Left lung (tissue), 10 donors: ENCODE data around the gene RAB28. TPM values are rescaled to one million over a fixed set of nuclear protein-coding genes. Genes with fewer than 3 reads are reported as not detected.
A peak's percentile ranks its signal among the peaks of the same experiment; 100 is the strongest.

Experiments
- ATAC-seq: fragments of 200-7000 bp; cut with Tn5 transposase; one replicate; pipeline ENCODE4 v1.9.1; 2020; ENCODE audit warnings: moderate library complexity
- DNase-seq, 4 donors: peaks; one replicate each; pipeline ENCODE4 v3.0.0-alpha.2; 2013 to 2020
- H3K27ac ChIP-seq, 2 donors: fragments of 200-600 bp; sonication (generic) in 1 of 2; one replicate each; pipeline versions ENCODE4 v1.5.0 to v1.8.0; 2020 to 2021
- H3K27me3 ChIP-seq, 2 donors: fragments of 200-600 bp; sonication (generic) in 1 of 2; one replicate each; pipeline versions ENCODE4 v1.5.0 to v1.8.0; 2020 to 2021
- H3K36me3 ChIP-seq, 2 donors: fragments of 200-600 bp; sonication (generic) in 1 of 2; one replicate each; pipeline versions ENCODE4 v1.5.0 to v1.8.0; 2020 to 2021
- H3K4me1 ChIP-seq, 2 donors: fragments of 200-600 bp; one replicate each; pipeline ENCODE4 v1.8.0; 2021
- H3K4me3 ChIP-seq, 2 donors: fragments of 200-600 bp; sonication (generic) in 1 of 2; one replicate each; pipeline versions ENCODE4 v1.5.0 to v1.8.0; 2020 to 2021; ENCODE audit warnings: mild to moderate bottlenecking in 1 of 2
- H3K9me3 ChIP-seq, 2 donors: fragments of 200-600 bp; sonication (generic) in 1 of 2; one replicate each; pipeline versions ENCODE4 v1.5.0 to v1.8.0; 2020 to 2021
- CTCF ChIP-seq, 2 donors: fragments of 200-600 bp; sonication (generic) in 1 of 2; IDR thresholded peaks; one replicate each; pipeline versions ENCODE4 v1.5.0 to v1.8.0; 2021; ENCODE audit warnings: antibody characterized with exemption in 2 of 2
- intact Hi-C, 2 donors: fragments of 100-400 bp; cut with DNase I; formaldehyde crosslinking; loops; one replicate each; pipeline versions ENCODE4 v1.11.2 to v1.14.2; 2022
- polyA plus RNA-seq, 6 donors: library from polyadenylated mRNA; unstranded; fragments of 120-200 nt; gene quantifications; one replicate each; pipeline ENCODE4 v1.2.1, GENCODE V29; 2013; ENCODE audit not compliant: insufficient read length in 6 of 6
- total RNA-seq, 2 donors: library from RNA; stranded (reverse); fragmentation: NEBNext Ultra II Directional; extraction: Animal tissue kit (Norgen Biotek cat#: 25700); gene quantifications; one replicate each; pipeline ENCODE4 v1.2.1, GENCODE V29; 2021
- donor health status: DM: no; HTN: yes; CAD: no.
- donor health status: DM: no; HTN: no; CAD: no.

RAB28 gene
- total and polyA plus RNA-seq, 8 donors = 12.2 to 33.4 (median 30.6) TPM

GRCh38 chr4:13483768-13484121, 395 bp downstream of the RAB28 start:
- H3K27ac ChIP-seq = peak overlapping the region; percentile 88 to 92
- H3K9me3 ChIP-seq = no peaks in the 10 kb centered on the region
- H3K4me3 ChIP-seq = peak overlapping the region; percentile 67 to 89
- ATAC-seq (peak; percentile 61), DNase-seq (peak in 2 of 4 donors; percentile 55 to 65)
- intact Hi-C loops = no loop called here
- no peaks in the 10 kb centered on the region for H3K36me3 ChIP-seq
- no peak for TF ChIP-seq CTCF (IDR thresholded peaks at IDR 0.05)
- peaks cover 0 to 12% of the 10 kb centered on the region in 2 donors for H3K27me3 ChIP-seq
- peaks cover 9 to 30% of the 10 kb centered on the region in 2 donors for H3K4me1 ChIP-seq

- intact Hi-C loops = no loop called here
- H3K4me1 ChIP-seq = peaks cover 9 to 30% of the 10 kb centered on the region in 2 donors
- ATAC-seq (no peak), DNase-seq (no peak)
- H3K4me3 ChIP-seq = peak overlapping the region; percentile 67 to 89
- TF ChIP-seq CTCF (IDR thresholded peaks at IDR 0.05) = no peak
- no peaks in the 10 kb centered on the region for H3K9me3 ChIP-seq
- H3K27me3 ChIP-seq = peaks cover 0 to 7% of the 10 kb centered on the region in 2 donors
- no peaks in the 10 kb centered on the region for H3K36me3 ChIP-seq
- H3K27ac ChIP-seq = peak overlapping the region; percentile 88 to 92
These were observed 888 bp downstream of the RAB28 start for GRCh38 chr4:13483136-13483767.

GRCh38 chr4:13481569-13481968, 2.6 kb downstream of the RAB28 start:
- Histone ChIP-seq H3K4me1 (peaks cover 9 to 30% of the 10 kb centered on the region in 2 donors), H3K4me3 (no peak overlapping the region), H3K9me3 (no peaks in the 10 kb centered on the region), H3K36me3 (no peaks in the 10 kb centered on the region), H3K27me3 (no peaks in the 10 kb centered on the region), H3K27ac (no peak overlapping the region)
- TF ChIP-seq CTCF (IDR thresholded peaks at IDR 0.05) = no peak
- DNase-seq (no peak), ATAC-seq (no peak)
- intact Hi-C loops = no loop called here

- no peak for TF ChIP-seq CTCF (IDR thresholded peaks at IDR 0.05)
- DNase-seq = no peak
- ATAC-seq = no peak
- Histone ChIP-seq H3K9me3 (no peaks in the 10 kb centered on the region), H3K36me3 (peaks cover 0 to 4% of the 10 kb centered on the region in 2 donors), H3K4me1 (peaks cover 9 to 25% of the 10 kb centered on the region in 2 donors), H3K27ac (no peak overlapping the region), H3K4me3 (no peak overlapping the region), H3K27me3 (no peaks in the 10 kb centered on the region)
- intact Hi-C loops = no loop called here
These were observed 5.4 kb downstream of the RAB28 start for GRCh38 chr4:13478707-13479106.

GRCh38 chr4:13478131-13478530, 6.0 kb downstream of the RAB28 start:
- DNase-seq = no peak
- intact Hi-C loops = no loop called here
- no peak overlapping the region for H3K27ac ChIP-seq
- H3K4me1 ChIP-seq = peaks cover 8 to 20% of the 10 kb centered on the region in 2 donors
- H3K27me3 ChIP-seq = no peaks in the 10 kb centered on the region
- H3K9me3 ChIP-seq = no peaks in the 10 kb centered on the region
- no peak for TF ChIP-seq CTCF (IDR thresholded peaks at IDR 0.05)
- no peak overlapping the region for H3K4me3 ChIP-seq
- no peak for ATAC-seq
- peaks cover 0 to 6% of the 10 kb centered on the region in 2 donors for H3K36me3 ChIP-seq
